ENCODE results near the gene ITPRIPL1. TPM values are rescaled to one million over a fixed set of nuclear protein-coding genes. Genes with fewer than 3 reads are reported as not detected.

ITPRIPL1 gene
- total RNA-seq, 2 donors from 2014 or later, result 6.8 to 8.0 TPM

- DNase-seq, result peak; percentile 76
- WGBS, 2 experiments (ENCODE audit: insufficient coverage in 1 of 2, insufficient read length in 1 of 2), result 7 to 11% methylated on average over 26 to 41 of the region's 41 CpGs
Observed at GRCh38 chr2:96320728-96321622, 4.1 kb upstream of the ITPRIPL1 start.

DNA sequence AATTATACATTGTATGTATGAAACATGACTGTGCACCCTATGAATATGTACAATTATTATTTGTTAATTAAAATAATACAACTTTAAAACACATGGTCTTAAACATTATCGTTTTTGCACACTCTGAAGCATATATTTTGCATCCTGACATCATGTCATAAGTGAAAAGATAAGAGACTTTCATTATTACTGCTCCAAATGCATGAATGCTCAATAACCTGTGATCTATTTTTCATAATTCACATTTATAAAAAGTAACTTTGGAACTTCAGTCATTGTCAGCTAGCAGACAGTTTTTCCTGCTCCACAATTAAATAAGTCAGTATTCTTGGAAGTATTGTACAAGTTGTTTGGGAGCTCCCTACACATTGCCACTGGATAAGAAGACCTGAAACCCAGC is 1.3 kb upstream of the ITPRIPL1 start:
- no peaks in the 10 kb centered on the region for H3K36me3 ChIP-seq (ENCODE audit: control insufficient read depth, insufficient read depth, low read length)
- no peak overlapping the region for H3K27ac ChIP-seq (ENCODE audit: low read depth, low read length)
- no peaks in the 10 kb centered on the region for H3K9me3 ChIP-seq (ENCODE audit: control insufficient read depth, low read length)
- Mint-ChIP-seq H3K9me3 (no peaks in the 10 kb centered on the region), H3K27ac (no peak overlapping the region), H3K4me1 (peaks cover 10% of the 10 kb centered on the region), H3K4me3 (no peak overlapping the region), H3K27me3 (ENCODE audit: insufficient read depth) (peaks cover 66% of the 10 kb centered on the region), H3K36me3 (ENCODE audit: low read depth) (peaks cover 11% of the 10 kb centered on the region)
- H3K4me1 ChIP-seq (ENCODE audit: control insufficient read depth, insufficient read depth, low read length), result no peaks in the 10 kb centered on the region
- no peak overlapping the region for H3K4me3 ChIP-seq (ENCODE audit: low read length)
- DNase-seq, result no peak
- no peak overlapping the region for H3K9ac ChIP-seq (ENCODE audit: extremely low read depth, low read length, poor library complexity, severe bottlenecking)
- TF ChIP-seq CTCF (conservative IDR thresholded peaks at IDR 0.05), result no peak
- WGBS, 2 experiments (ENCODE audit: insufficient coverage in 1 of 2, insufficient read length in 1 of 2), result 86 to 100% methylated on average over 1 of the region's 1 CpG
- H3K27me3 ChIP-seq (ENCODE audit: control insufficient read depth, insufficient read depth, low read length, poor library complexity, severe bottlenecking), result peaks cover 62% of the 10 kb centered on the region

More at GRCh38 chr2:96320728-96321622, 4.1 kb upstream of the ITPRIPL1 start:
- no peak overlapping the region for H3K9ac ChIP-seq (ENCODE audit: extremely low read depth, low read length, poor library complexity, severe bottlenecking)
- H3K4me3 Mint-ChIP-seq, result peak overlapping the region; percentile 58
- peak overlapping the region; percentile 80 for H3K4me3 ChIP-seq (ENCODE audit: low read length)
- H3K36me3 ChIP-seq (ENCODE audit: control insufficient read depth, insufficient read depth, low read length), result no peaks in the 10 kb centered on the region
- peaks cover 84% of the 10 kb centered on the region for H3K27me3 Mint-ChIP-seq (ENCODE audit: insufficient read depth)
- no peak overlapping the region for H3K27ac ChIP-seq (ENCODE audit: low read depth, low read length)
- no peaks in the 10 kb centered on the region for H3K9me3 ChIP-seq (ENCODE audit: control insufficient read depth, low read length)
- H3K27ac Mint-ChIP-seq, result no peak overlapping the region
- no peaks in the 10 kb centered on the region for H3K36me3 Mint-ChIP-seq (ENCODE audit: low read depth)
- H3K9me3 Mint-ChIP-seq, result no peaks in the 10 kb centered on the region
- H3K4me1 ChIP-seq (ENCODE audit: control insufficient read depth, insufficient read depth, low read length), result no peaks in the 10 kb centered on the region
- no peak for TF ChIP-seq CTCF (conservative IDR thresholded peaks at IDR 0.05)
- peaks cover 10% of the 10 kb centered on the region for H3K4me1 Mint-ChIP-seq
- H3K27me3 ChIP-seq (ENCODE audit: control insufficient read depth, insufficient read depth, low read length, poor library complexity, severe bottlenecking), result peaks cover 68% of the 10 kb centered on the region

DNA sequence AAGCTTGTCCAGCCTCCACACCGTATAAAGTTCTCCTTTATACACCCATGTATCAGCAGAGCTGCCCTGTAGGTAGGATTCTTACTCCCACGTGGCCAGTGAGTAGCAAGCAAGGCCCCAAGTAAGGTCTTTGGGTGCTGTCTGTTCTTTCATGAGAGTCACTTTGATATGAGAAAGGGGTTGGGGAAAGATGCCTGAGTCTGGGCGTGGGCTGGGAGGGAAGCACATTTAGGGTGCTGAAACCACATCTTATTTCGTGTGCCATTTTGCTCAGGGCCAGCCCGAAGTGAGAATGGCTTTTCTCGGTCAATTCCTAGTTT is 436 bp upstream of the ITPRIPL1 start:
- 52 to 63% methylated on average over 4 to 6 of the region's 6 CpGs for WGBS, 2 experiments (ENCODE audit: insufficient coverage in 1 of 2, insufficient read length in 1 of 2)
- H3K9ac ChIP-seq (ENCODE audit: extremely low read depth, low read length, poor library complexity, severe bottlenecking), result peak overlapping the region; percentile 8

More for the DNA sequence above, 436 bp upstream of the ITPRIPL1 start:
- H3K27ac ChIP-seq (ENCODE audit: low read depth, low read length), result no peak overlapping the region
- Mint-ChIP-seq H3K36me3 (ENCODE audit: low read depth) (peaks cover 11% of the 10 kb centered on the region), H3K27me3 (ENCODE audit: insufficient read depth) (peaks cover 58% of the 10 kb centered on the region), H3K9me3 (no peaks in the 10 kb centered on the region), H3K4me3 (peak overlapping the region; percentile 66), H3K27ac (no peak overlapping the region), H3K4me1 (peaks cover 10% of the 10 kb centered on the region)
- H3K4me1 ChIP-seq (ENCODE audit: control insufficient read depth, insufficient read depth, low read length), result no peaks in the 10 kb centered on the region
- no peak for DNase-seq
- peak overlapping the region; percentile 76 for H3K4me3 ChIP-seq (ENCODE audit: low read length)
- H3K9me3 ChIP-seq (ENCODE audit: control insufficient read depth, low read length), result no peaks in the 10 kb centered on the region
- H3K36me3 ChIP-seq (ENCODE audit: control insufficient read depth, insufficient read depth, low read length), result no peaks in the 10 kb centered on the region
- TF ChIP-seq CTCF (conservative IDR thresholded peaks at IDR 0.05), result no peak
- peaks cover 53% of the 10 kb centered on the region for H3K27me3 ChIP-seq (ENCODE audit: control insufficient read depth, insufficient read depth, low read length, poor library complexity, severe bottlenecking)
